Activated CD4-positive, alpha-beta memory T cell treated with anti-CD3 and anti-CD28 coated beads for 36 hours (primary cell): ENCODE measurements around the gene ZNF546. TPM values are rescaled to one million over a fixed set of nuclear protein-coding genes. Genes with fewer than 3 reads are reported as not detected.

Source experiments
- CTCF ChIA-PET: fragments of 350-600 bp; sonication (Branson Sonifier 250); formaldehyde crosslinking; loops from one replicate; lab custom pipeline; 2021; ENCODE audit warnings: antibody characterized with exemption, inconsistent platforms; lab: Charles Lee
- POLR2A ChIA-PET: fragments of 350-600 bp; sonication (Branson Sonifier 250); formaldehyde crosslinking; loops from one replicate; lab custom pipeline; 2021; ENCODE audit warnings: antibody characterized with exemption; lab: Charles Lee
- DNase-seq: peaks from one replicate; pipeline ENCODE4 v3.0.0-alpha.2; 2020
- H3K27ac Mint-ChIP-seq: one replicate; pipeline ENCODE4 v1.8.0; 2021; ENCODE audit warnings: mixed read lengths
- H3K27me3 Mint-ChIP-seq: one replicate; pipeline ENCODE4 v1.8.0; 2021; ENCODE audit warnings: mixed read lengths
- H3K36me3 Mint-ChIP-seq: one replicate; pipeline ENCODE4 v1.8.0; 2021; ENCODE audit warnings: mixed read lengths
- H3K4me1 Mint-ChIP-seq: one replicate; pipeline ENCODE4 v1.8.0; 2021; ENCODE audit warnings: low read depth, mixed read lengths
- H3K4me3 Mint-ChIP-seq: one replicate; pipeline ENCODE4 v1.8.0; 2021; ENCODE audit warnings: mild to moderate bottlenecking, mixed read lengths
- H3K9me3 Mint-ChIP-seq: one replicate; pipeline ENCODE4 v1.8.0; 2021; ENCODE audit warnings: mixed read lengths
- intact Hi-C: fragments of 100-400 bp; cut with micrococcal nuclease; formaldehyde crosslinking; loops from one replicate; pipeline ENCODE4 v1.15.1; 2023
- total RNA-seq, 2 experiments: library from RNA; stranded (reverse); gene quantifications; one replicate each; pipeline ENCODE4 v1.2.3, GENCODE V29; 2021

Gene ZNF546
- total RNA-seq, 2 experiments from 2014 or later, result 4.2 to 5.5 TPM

DNA sequence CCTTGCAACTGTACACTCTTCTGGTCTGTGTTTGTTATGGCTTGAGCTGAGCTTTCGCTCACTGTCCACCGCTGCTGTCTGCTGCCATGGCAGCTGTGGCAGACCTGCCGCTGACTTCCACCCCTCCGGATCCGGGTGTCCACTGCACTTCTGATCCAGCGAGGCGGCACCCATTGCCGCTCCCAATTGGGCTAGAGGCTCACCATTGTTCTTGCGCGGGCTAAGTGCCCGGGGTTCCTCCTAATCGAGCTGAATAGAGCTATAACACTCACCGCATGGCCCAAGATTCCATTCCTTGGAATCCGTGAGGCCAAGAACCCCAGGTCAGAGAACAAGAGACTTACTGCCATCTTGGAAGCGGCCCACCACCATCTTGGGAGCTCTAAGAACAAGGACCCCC lies 28.1 kb upstream of the ZNF546 start:
- Mint-ChIP-seq H3K4me3 (peak overlapping the region; percentile 95), H3K9me3 (no peaks in the 10 kb centered on the region), H3K36me3 (peaks cover 23% of the 10 kb centered on the region), H3K27ac (peak overlapping the region; percentile 98), H3K4me1 (peaks cover 51% of the 10 kb centered on the region), H3K27me3 (no peaks in the 10 kb centered on the region)
- CTCF ChIA-PET, result interaction anchor here (0.6 to 3.1 kb wide), 3 partner anchors 26 to 54 kb away, joined by 3 to 24 read pairs (median 15); no protein-coding TSS in a partner anchor
- intact Hi-C loops, result no loop called here
- POLR2A ChIA-PET, result interaction anchor here (0.9 to 2.9 kb wide), 4 partner anchors 8 to 31 kb away, joined by 3 to 11 read pairs (median 3); partner anchors contain the start of gene ZNF546
- DNase-seq, result no peak

DNA sequence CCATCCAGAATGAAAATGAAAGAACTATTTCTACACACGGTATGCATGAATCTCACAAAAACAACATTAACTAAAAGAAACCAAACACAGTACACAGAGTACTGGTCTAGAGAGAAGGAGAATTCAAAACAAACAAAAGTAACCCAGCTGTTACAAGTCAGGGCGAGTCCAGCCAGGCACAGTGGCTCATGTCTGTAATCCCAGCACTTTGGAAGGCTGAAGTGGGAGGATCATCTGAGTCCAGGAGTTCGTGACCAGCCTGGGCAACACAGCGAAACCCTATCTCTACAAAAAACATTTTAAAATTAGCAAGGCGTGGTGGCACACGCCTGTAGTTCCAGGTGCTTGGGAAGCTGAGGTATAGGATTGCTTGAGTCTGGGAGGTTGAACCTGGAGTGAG lies 27.6 kb upstream of the ZNF546 start:
- CTCF ChIA-PET, result interaction anchor here (0.6 to 3.1 kb wide), 10 partner anchors 8 to 492 kb away, joined by 3 to 24 read pairs (median 14); partner anchors contain the start of gene ZNF546
- Mint-ChIP-seq H3K27ac (peak overlapping the region; percentile 98), H3K36me3 (peaks cover 25% of the 10 kb centered on the region), H3K4me1 (peaks cover 48% of the 10 kb centered on the region), H3K27me3 (no peaks in the 10 kb centered on the region), H3K9me3 (no peaks in the 10 kb centered on the region), H3K4me3 (peak overlapping the region; percentile 95)
- POLR2A ChIA-PET, result interaction anchor here (1.0 to 3.1 kb wide), 6 partner anchors 8 to 86 kb away, joined by 3 to 31 read pairs (median 12); partner anchors contain the start of genes ZNF546 and ZNF780B
- intact Hi-C loops, result no loop called here
- DNase-seq, result no peak

DNA sequence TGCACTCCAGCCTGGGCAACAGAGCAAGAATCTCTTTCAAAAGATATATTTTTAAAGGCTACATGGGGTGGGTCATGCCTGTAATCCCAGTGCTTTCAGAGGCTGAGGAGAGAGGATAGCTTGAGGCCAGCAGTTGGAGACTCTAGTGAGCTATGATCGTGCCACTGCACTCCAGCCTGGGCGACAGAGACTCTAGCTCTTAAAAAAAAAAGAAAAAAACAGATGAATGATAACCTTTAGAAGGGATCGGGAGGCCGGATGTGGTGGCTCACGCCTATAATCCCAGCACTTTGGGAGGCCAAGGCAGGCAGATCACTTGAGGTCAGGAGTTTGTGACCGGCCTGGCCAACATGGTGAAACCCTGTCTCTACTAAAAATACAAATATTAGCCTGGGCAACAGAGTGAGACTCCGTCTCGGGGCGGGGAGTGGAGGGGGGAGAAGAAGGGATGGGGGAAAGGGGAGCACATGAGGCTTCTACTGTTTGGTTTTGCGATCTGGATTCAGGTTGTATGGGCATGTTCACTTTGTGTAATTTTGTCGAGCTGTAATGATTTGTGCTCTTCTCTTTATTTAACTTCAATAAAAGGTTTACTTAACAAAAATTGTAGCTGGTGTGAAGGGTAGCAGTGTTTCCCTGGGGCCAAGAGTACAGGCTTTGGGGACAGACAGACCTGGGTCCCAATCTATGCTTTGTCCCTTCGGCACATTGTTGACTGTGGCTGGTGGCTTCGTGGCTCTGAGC lies 27.0 kb upstream of the ZNF546 start:
- intact Hi-C loops, result loop anchor here (1.0 to 2.0 kb wide), 2 partner anchors 17 to 33 kb away; no protein-coding TSS in a partner anchor
- H3K4me1 Mint-ChIP-seq, result peaks cover 50% of the 10 kb centered on the region
- peaks cover 30% of the 10 kb centered on the region for H3K36me3 Mint-ChIP-seq
- no peaks in the 10 kb centered on the region for H3K9me3 Mint-ChIP-seq
- H3K27ac Mint-ChIP-seq, result peak overlapping the region; percentile 98
- H3K4me3 Mint-ChIP-seq, result peak overlapping the region; percentile 95
- H3K27me3 Mint-ChIP-seq, result no peaks in the 10 kb centered on the region
- ChIA-PET POLR2A (interaction anchor here (0.6 to 3.1 kb wide), 20 partner anchors 9 to 425 kb away, joined by 3 to 31 read pairs (median 5); partner anchors contain the start of genes DYRK1B, FBL, ZNF546 and ZNF780A), CTCF (interaction anchor here (0.6 to 3.1 kb wide), 31 partner anchors 9 to 493 kb away, joined by 3 to 24 read pairs (median 5); partner anchors contain the start of genes ZNF546 and ZNF780B)
- DNase-seq, result peak; percentile 53

DNA sequence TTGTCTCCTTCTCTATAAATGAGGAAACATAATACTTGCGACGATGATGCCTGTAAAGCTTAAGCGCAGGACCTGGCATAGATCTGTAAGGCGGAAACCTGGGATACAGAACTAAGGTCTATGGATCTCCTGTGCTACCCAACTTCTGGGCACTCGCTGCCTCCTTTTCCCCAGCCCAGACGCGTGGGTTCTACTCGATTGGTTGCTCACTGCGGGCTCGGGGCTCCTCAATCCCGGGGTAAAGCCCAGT lies 26.5 kb upstream of the ZNF546 start:
- intact Hi-C loops, result loop anchor here (1.0 to 2.0 kb wide), 2 partner anchors 18 to 33 kb away; no protein-coding TSS in a partner anchor
- Mint-ChIP-seq H3K27ac (peak overlapping the region; percentile 98), H3K36me3 (peaks cover 33% of the 10 kb centered on the region), H3K27me3 (no peaks in the 10 kb centered on the region), H3K4me3 (peak overlapping the region; percentile 95), H3K9me3 (no peaks in the 10 kb centered on the region), H3K4me1 (peaks cover 51% of the 10 kb centered on the region)
- no peak for DNase-seq
- ChIA-PET POLR2A (interaction anchor here (0.6 to 3.1 kb wide), 19 partner anchors 8 to 426 kb away, joined by 3 to 31 read pairs (median 5); partner anchors contain the start of genes DYRK1B, FBL, ZNF546 and ZNF780A), CTCF (interaction anchor here (0.6 to 3.1 kb wide), 33 partner anchors 9 to 453 kb away, joined by 3 to 24 read pairs (median 5); partner anchors contain the start of genes ZNF546 and ZNF780B)

DNA sequence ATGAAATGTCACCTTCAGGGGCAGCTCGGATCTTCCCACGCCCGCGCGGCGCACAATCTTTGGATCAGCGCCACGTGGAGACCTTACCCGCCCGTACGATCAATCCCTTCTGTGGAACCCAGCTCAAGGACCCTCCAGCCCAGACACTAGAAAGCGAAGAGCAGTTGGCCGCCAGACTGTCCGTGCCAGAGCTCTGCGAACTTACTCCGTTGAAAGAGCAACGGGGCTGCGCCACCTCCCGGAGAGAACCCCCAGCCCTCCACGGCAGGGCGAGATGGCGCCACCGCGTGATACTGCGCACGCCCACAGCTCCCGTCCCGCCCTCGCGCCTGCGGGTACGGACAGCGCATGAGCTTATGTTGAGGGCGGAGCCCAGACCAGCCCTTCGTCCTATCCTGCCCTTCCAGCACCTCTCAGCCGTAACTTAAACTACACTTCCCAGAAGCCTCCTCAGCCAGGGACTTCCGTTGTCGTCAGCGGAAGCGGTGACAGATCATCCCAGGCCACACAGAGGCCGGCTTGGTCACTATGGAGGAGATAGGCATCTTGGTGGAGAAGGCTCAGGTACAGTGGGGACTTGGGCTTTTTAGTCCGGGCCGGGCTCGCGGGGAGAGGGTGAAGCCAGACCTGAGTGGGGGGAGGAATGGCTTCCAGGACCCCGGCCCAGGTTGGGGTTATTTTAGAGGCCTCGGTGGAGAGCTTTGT lies 26.0 kb upstream of the ZNF546 start, which contains the start of gene PSMC4:
Gene PSMC4 (plus strand): TSS at position 491 of the 705 bp plus-strand sequence. CDS start 38 bp downstream, at position 529.
- Mint-ChIP-seq H3K27me3 (no peaks in the 10 kb centered on the region), H3K4me3 (peak within 1 kb of the TSS; percentile 95), H3K36me3 (peaks cover 37% of the 10 kb centered on the region), H3K4me1 (peaks cover 51% of the 10 kb centered on the region), H3K9me3 (no peaks in the 10 kb centered on the region), H3K27ac (peak within 1 kb of the TSS; percentile 98)
- POLR2A ChIA-PET, result interaction anchor here (0.6 to 3.1 kb wide), 20 partner anchors 8 to 928 kb away, joined by 3 to 31 read pairs (median 5); partner anchors contain the start of genes DYRK1B, FBL, ZNF546 and ZNF780A
- peak; percentile 99 for DNase-seq
- intact Hi-C loops, result loop anchor here (1.0 to 2.0 kb wide), 3 partner anchors 18 to 34 kb away; partner anchors contain the start of gene ZNF546
- CTCF ChIA-PET, result interaction anchor here (0.6 to 3.1 kb wide), 35 partner anchors 8 to 453 kb away, joined by 3 to 24 read pairs (median 4); partner anchors contain the start of genes DYRK1B, ZNF546 and ZNF780B

DNA sequence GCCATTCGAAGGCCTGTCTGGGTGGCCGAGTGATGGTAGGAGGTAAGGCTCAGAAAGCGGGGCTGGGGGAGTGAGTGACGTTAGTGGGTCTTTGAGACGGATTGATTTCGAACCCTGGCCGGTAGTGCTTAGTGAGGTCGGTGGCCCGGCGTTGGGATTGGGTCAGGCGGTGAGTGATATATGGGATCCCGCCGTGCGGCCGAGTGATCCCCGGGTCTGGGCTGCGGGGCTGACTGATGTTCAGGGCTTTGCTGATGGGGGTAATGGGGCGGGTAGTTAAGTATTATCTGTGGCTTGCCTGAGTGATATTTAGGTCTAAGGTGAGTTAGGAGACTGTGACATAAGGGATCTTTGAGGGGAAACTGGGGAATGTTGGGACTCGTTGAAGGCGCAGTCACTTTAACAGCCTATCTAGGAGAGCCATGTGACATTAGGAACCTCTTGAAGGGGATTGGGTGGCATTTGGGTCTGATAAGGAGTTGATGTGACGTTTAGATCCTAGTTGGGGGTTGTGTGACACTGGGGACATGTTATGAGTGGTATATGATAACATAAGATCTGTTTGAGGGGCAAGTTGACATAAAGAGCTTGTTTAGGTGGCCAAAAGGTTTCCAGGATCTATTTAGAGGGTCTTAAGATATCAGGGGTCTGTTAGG lies 25.4 kb upstream of the ZNF546 start:
- ChIA-PET CTCF (interaction anchor here (0.6 to 3.1 kb wide), 22 partner anchors 8 to 452 kb away, joined by 3 to 24 read pairs (median 6); partner anchors contain the start of genes DYRK1B and ZNF546), POLR2A (interaction anchor here (0.7 to 3.1 kb wide), 11 partner anchors 9 to 928 kb away, joined by 3 to 31 read pairs (median 11); partner anchors contain the start of genes DYRK1B, FBL, ZNF546 and ZNF780B)
- Mint-ChIP-seq H3K9me3 (no peaks in the 10 kb centered on the region), H3K27ac (peak overlapping the region; percentile 98), H3K27me3 (no peaks in the 10 kb centered on the region), H3K36me3 (peaks cover 38% of the 10 kb centered on the region), H3K4me3 (peak overlapping the region; percentile 95), H3K4me1 (peaks cover 51% of the 10 kb centered on the region)
- no peak for DNase-seq
- intact Hi-C loops, result loop anchor here (1.0 to 2.0 kb wide), 2 partner anchors 19 to 26 kb away; partner anchors contain the start of gene ZNF546

DNA sequence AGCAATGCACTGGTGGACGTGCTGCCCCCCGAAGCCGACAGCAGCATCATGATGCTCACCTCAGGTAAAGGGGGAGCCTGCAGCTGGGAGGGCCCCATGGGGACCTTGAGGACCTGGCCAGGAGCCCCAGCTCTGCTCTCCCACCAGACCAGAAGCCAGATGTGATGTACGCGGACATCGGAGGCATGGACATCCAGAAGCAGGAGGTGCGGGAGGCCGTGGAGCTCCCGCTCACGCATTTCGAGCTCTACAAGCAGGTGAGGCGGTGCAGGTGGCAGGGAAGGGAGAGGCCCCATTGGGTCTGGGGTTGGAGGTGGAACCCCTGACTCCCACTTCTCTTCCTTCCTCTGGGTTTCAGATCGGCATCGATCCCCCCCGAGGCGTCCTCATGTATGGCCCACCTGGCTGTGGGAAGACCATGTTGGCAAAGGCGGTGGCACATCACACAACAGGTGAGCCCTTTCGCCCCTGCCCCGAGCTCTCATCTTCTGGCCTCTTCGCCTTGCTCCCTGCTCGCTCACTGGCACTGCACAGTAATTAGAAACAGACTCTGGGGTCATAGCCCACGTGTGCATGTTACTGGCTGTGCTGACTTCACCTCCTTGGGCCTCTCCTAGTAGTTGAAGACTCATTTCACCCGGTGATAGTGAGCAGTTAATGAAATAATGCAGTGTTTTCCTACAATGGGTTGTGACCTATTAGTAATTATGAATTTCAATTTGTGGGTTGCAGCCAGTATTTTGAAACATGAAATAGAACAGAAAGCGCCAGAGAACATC lies 22.3 kb upstream of the ZNF546 start:
- Mint-ChIP-seq H3K4me1 (peaks cover 37% of the 10 kb centered on the region), H3K27me3 (no peaks in the 10 kb centered on the region), H3K4me3 (no peak overlapping the region), H3K27ac (no peak overlapping the region), H3K36me3 (peaks cover 54% of the 10 kb centered on the region), H3K9me3 (no peaks in the 10 kb centered on the region)
- CTCF ChIA-PET, result interaction anchor here (0.6 kb wide), 1 partner anchor 331 kb away, joined by 7 read pairs; no protein-coding TSS in a partner anchor
- POLR2A ChIA-PET, result no interaction called here
- DNase-seq, result no peak
- intact Hi-C loops, result no loop called here

DNA sequence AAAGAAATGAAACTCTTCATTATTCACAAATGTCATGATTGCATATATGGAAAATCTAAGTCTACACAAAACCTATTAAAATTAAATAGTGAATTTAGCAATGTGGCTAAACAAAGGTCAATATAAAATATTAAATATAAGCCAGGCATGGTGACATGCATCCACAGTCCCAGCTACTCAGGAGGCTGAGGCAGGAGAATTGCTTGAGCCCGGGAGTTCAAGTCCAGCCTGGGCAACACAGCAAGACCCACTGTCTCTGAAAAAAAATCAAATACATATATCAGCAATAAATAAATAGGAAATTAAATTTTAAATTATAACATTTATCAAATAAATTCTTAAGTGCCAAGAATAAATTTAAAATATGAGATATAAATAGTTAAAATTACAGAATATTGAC lies 14.0 kb upstream of the ZNF546 start:
- Mint-ChIP-seq H3K4me1 (no peaks in the 10 kb centered on the region), H3K4me3 (no peak overlapping the region), H3K27ac (no peak overlapping the region), H3K36me3 (peaks cover 79% of the 10 kb centered on the region), H3K9me3 (peaks cover 41% of the 10 kb centered on the region), H3K27me3 (no peaks in the 10 kb centered on the region)
- intact Hi-C loops, result no loop called here
- no peak for DNase-seq
- ChIA-PET POLR2A (no interaction called here), CTCF (no interaction called here)

DNA sequence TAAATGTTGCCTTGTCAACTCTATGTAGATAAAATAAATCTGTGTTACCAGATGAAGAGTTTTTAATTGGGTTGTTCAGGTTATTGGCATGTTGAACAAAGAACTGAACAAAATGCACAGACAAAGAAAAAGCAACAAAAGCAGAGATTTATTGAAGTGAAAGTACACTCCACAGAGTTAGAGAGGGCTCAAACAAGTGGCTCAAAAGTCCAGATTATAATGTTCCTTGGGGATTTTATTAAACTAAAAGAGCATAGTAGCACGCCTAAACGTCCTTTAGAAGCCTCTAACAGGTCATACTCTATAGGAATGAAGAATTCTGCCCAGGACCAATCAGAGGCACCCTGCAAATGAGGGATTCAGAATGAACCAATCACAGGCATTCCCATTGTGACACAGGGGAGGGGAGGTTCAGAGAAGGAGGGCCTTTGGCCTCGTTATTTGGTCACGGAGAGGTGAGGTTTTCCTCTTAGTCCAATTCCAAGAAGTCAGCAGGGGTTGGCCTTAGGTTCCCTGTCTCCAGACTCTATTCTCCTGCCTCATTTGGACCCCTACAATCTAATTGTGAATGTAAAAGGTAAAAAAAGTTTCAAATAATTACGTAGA lies 13.1 kb upstream of the ZNF546 start:
- CTCF ChIA-PET, result no interaction called here
- intact Hi-C loops, result no loop called here
- POLR2A ChIA-PET, result no interaction called here

DNA sequence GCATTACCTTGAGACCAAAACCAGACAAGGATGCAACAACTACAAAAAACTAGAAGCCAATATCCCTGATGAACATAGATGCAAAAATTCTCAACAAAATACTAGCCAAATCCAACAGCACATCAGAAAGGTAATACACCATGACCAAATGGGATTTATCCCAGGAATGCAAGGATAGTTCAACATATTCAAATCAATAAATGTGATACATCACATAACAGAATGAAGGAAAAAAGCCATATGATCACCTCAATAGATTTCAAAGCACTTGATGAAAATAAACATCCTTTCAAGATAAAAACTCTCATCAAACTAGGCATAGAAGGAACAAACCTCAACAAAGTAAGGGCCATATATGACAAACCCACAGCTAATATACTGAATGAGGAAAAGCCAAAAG lies 10.2 kb upstream of the ZNF546 start:
- peaks cover 49% of the 10 kb centered on the region for H3K36me3 Mint-ChIP-seq
- POLR2A ChIA-PET, result interaction anchor here (1.7 kb wide), 1 partner anchor 16 kb away, joined by 5 read pairs; the partner anchor contains the start of gene PSMC4

More for the DNA sequence above, 13.1 kb upstream of the ZNF546 start:
- Mint-ChIP-seq H3K4me1 (peaks cover under 1% of the 10 kb centered on the region), H3K27me3 (no peaks in the 10 kb centered on the region), H3K27ac (no peak overlapping the region), H3K36me3 (peaks cover 71% of the 10 kb centered on the region), H3K4me3 (no peak overlapping the region), H3K9me3 (peaks cover 41% of the 10 kb centered on the region)
- DNase-seq, result no peak

More for the DNA sequence above, 10.2 kb upstream of the ZNF546 start:
- intact Hi-C loops, result no loop called here
- H3K4me1 Mint-ChIP-seq, result peaks cover 19% of the 10 kb centered on the region
- CTCF ChIA-PET, result interaction anchor here (0.9 kb wide), 1 partner anchor 194 kb away, joined by 4 read pairs; no protein-coding TSS in a partner anchor
- no peak for DNase-seq
- H3K27ac Mint-ChIP-seq, result no peak overlapping the region
- no peaks in the 10 kb centered on the region for H3K27me3 Mint-ChIP-seq
- peaks cover 41% of the 10 kb centered on the region for H3K9me3 Mint-ChIP-seq
- no peak overlapping the region for H3K4me3 Mint-ChIP-seq
